Skeletal muscle satellite cell (primary cell): ENCODE results near the gene IQCH.

ENCODE experiments used
- H3K27me3 ChIP-seq: 2 replicates; pipeline ENCODE4 v1.7.0; 2013; ENCODE audit warnings: low read length; ENCODE audit not compliant: control insufficient read depth, insufficient read depth
- H3K36me3 ChIP-seq: 2 replicates; pipeline ENCODE4 v1.7.0; 2013; ENCODE audit warnings: mild to moderate bottlenecking, control low read depth, low read length; ENCODE audit not compliant: insufficient read depth
- H3K4me1 ChIP-seq: 2 replicates; pipeline ENCODE4 v1.7.0; 2013; ENCODE audit warnings: low read length; ENCODE audit not compliant: control insufficient read depth, insufficient read depth
- H3K4me2 ChIP-seq: 2 replicates; pipeline ENCODE4 v1.7.0; 2013; ENCODE audit warnings: mild to moderate bottlenecking, low read length
- H3K4me3 ChIP-seq: 2 replicates; pipeline ENCODE4 v1.7.0; 2013; ENCODE audit warnings: low read length
- H3K9ac ChIP-seq: 2 replicates; pipeline ENCODE4 v1.7.0; 2013; ENCODE audit warnings: mild to moderate bottlenecking, low read depth, low read length, moderate library complexity
- H3K9me3 ChIP-seq: replicated peaks from 2 replicates; pipeline ENCODE4 v1.7.0; 2013; ENCODE audit warnings: mild to moderate bottlenecking, control low read depth, low read length

IQCH gene

DNA sequence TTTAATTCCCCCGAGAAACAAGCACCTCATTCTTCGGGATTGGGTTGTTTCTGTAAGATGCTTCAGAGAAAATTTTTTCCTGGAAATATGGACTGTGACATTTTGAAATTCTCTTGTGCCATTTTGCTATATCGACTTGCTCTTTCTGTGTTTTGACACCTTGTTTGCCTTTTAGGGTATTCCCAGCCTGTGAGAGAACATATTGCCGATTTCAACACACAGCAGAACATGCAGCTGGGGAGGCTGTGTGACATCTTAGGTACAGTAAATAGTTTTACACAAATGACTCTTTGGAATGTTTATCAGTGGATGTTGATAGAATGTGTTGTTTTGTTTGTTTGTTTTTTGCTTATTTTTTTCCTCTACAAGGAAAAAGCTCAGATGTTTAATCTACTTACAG, 130.2 kb downstream of the IQCH start:
- H3K4me3 ChIP-seq: no peak overlapping the region
- H3K36me3 ChIP-seq: no peaks in the 10 kb centered on the region
- no peaks in the 10 kb centered on the region for H3K27me3 ChIP-seq
- H3K9ac ChIP-seq: no peak overlapping the region
- H3K9me3 ChIP-seq: no peaks in the 10 kb centered on the region
- no peak overlapping the region for H3K4me2 ChIP-seq
- no peaks in the 10 kb centered on the region for H3K4me1 ChIP-seq

DNA sequence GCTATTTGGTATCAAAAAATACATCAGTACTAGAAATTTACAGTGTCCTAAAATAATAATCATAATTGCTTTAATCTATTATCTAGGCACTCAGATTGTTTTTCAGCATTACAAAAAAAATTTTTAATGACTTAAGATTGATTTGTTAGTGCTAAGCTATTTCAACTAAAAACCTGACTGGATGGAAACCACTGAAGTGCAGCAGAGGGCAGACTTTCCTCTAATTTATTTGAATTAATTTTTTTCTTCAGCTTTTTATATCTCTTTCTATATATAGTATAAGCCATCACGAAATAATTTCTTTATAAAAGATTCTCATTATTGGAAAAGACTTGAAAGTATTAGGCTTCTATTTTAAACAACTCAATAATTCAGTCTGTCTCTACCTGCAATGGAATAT, 131.4 kb downstream of the IQCH start:
- no peaks in the 10 kb centered on the region for H3K4me1 ChIP-seq
- H3K27me3 ChIP-seq: no peaks in the 10 kb centered on the region
- H3K4me2 ChIP-seq: no peak overlapping the region
- H3K4me3 ChIP-seq: no peak overlapping the region
- no peak overlapping the region for H3K9ac ChIP-seq
- no peaks in the 10 kb centered on the region for H3K36me3 ChIP-seq
- no peaks in the 10 kb centered on the region for H3K9me3 ChIP-seq

DNA sequence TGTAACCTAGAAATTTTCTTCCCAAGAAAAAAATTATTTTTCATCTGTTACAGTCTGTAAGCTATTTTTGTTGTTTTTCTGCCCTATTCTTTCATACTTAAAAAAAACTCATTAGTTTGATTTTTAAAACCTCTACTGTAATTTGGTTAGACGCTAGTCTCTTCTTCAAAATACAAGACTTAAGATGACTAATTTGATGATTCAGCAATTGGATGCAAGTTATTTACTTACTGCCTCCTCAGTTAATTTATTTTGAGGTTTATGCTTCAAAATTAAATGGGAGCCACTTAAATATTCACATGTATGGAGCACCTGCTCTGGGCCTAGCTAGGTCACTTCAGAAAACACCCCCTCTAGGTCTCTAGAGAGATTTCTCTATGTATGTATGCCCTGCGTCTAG, 132.4 kb downstream of the IQCH start:
- H3K4me1 ChIP-seq: no peaks in the 10 kb centered on the region
- no peaks in the 10 kb centered on the region for H3K36me3 ChIP-seq
- H3K9me3 ChIP-seq: no peaks in the 10 kb centered on the region
- H3K27me3 ChIP-seq: no peaks in the 10 kb centered on the region
- no peak overlapping the region for H3K9ac ChIP-seq
- H3K4me2 ChIP-seq: no peak overlapping the region
- no peak overlapping the region for H3K4me3 ChIP-seq

DNA sequence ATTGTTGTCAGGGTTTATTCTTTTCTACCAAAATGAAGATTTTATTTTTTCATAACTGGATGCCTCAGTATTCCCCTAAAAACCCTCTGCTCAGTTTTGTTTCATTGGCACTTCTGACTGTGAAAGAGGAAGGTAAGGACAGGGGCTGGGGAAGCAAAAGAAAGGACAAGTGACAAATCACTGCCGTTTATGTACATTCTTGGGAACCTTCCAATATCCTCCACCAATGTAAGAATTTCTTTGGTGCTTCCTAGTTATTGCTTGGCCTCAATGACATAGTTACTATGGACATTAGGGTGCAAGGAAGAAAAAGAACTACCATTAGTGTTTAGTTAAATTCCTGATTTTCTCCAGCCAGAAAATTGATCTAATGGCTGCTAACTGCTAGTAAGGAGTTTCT, 135.4 kb downstream of the IQCH start:
- Histone ChIP-seq H3K9me3 (no peaks in the 10 kb centered on the region), H3K36me3 (no peaks in the 10 kb centered on the region), H3K4me3 (no peak overlapping the region), H3K4me1 (no peaks in the 10 kb centered on the region), H3K27me3 (no peaks in the 10 kb centered on the region), H3K9ac (no peak overlapping the region), H3K4me2 (no peak overlapping the region)

DNA sequence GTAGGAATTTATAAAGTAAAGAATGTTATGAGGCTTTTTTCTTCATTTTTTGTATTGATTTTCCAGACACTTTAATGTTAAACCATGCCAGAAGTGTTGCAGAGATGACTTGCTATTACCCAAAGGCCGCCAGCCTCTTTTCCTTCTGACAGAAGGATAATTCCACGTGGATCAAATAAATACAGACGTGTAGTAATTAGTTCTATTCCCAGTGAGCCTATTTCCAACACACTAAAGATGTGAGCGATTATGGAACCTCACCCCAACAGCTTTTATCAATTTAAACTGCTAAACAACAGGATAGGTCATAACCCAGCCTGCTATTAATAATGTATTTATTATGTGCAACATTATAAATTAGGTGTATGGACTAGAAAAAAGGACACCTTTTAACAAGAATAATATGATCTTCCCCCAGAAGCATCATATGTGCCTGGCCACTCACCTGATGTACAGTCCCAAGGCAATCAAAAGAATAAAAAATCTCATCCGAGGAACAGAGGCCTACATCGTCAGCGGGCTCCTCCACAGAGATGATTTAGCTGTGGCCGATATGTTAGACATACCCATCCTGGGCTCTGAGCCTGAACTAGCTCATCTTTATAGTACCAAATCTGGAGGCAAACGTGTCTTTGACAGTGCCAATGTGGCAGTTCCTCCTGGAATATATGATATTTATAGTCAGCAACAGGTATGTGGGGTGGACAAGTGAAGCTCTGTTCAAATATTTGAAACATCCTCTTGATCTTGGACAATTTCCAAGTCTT, 140.5 kb downstream of the IQCH start:
- H3K4me3 ChIP-seq: no peak overlapping the region
- H3K9ac ChIP-seq: no peak overlapping the region
- H3K9me3 ChIP-seq: no peaks in the 10 kb centered on the region
- no peaks in the 10 kb centered on the region for H3K27me3 ChIP-seq
- H3K36me3 ChIP-seq: no peaks in the 10 kb centered on the region
- H3K4me2 ChIP-seq: no peak overlapping the region
- H3K4me1 ChIP-seq: no peaks in the 10 kb centered on the region

DNA sequence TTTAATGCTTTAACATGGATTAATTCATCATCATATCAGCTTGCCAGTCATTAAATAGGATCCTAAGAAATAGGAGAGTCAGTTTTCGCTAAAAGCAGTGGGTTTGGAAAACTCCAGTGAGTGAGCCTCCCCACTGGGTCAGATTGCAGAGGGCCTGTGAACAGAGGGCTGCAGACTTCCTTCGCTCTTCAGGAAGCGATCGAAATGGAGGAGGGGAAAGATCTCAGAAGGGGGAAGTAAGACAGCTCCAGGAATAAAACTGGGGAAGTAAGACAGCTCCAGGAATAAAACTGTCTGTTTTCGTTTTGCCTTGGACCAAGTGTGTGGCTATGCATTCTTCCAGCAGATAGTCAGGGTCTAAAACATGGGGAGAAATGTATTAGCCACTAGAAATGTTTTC, 141.5 kb downstream of the IQCH start:
- H3K36me3 ChIP-seq: no peaks in the 10 kb centered on the region
- H3K9ac ChIP-seq: no peak overlapping the region
- H3K9me3 ChIP-seq: no peaks in the 10 kb centered on the region
- no peaks in the 10 kb centered on the region for H3K27me3 ChIP-seq
- H3K4me3 ChIP-seq: no peak overlapping the region
- H3K4me2 ChIP-seq: no peak overlapping the region
- no peaks in the 10 kb centered on the region for H3K4me1 ChIP-seq

DNA sequence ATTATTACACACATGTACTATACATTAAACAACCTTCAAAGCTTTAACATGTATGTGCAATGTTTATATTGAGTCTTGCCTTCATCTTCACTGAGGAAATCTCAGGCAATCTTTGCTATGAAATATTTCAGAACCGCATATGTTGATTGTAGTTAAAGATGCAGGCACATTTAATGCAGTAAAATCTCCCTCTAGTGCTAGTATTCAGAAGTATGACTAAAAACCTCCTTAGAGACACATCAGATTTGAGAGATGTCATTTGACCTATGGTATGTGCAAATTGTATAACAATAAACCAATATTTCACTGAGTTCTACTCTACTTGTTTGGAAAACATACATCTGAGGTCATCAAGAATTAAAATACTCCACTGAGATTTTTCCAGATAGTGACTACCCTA, 142.6 kb downstream of the IQCH start:
- Histone ChIP-seq H3K4me1 (no peaks in the 10 kb centered on the region), H3K4me2 (no peak overlapping the region), H3K36me3 (no peaks in the 10 kb centered on the region), H3K9me3 (no peaks in the 10 kb centered on the region), H3K27me3 (no peaks in the 10 kb centered on the region), H3K9ac (no peak overlapping the region), H3K4me3 (no peak overlapping the region)

DNA sequence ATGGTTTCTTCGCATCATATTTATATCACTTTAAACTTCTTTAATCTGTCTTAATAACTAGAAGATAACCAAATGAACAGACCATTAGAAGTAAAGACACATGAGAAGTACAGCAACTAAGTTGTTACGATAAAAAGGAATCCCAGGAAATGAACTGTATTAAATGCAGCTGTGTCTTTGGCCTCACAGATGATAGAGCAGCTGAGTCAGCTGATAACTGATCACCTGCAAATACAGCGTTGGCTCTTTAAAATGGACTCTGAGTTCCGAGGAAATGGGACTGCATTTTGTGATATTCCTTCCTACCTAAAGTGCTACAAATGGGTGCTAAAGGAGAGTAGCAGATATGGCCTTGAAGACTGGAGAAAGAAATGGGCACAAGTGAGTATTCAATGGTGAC, 145.3 kb downstream of the IQCH start:
- H3K9me3 ChIP-seq: no peaks in the 10 kb centered on the region
- no peaks in the 10 kb centered on the region for H3K36me3 ChIP-seq
- H3K27me3 ChIP-seq: no peaks in the 10 kb centered on the region
- H3K4me3 ChIP-seq: no peak overlapping the region
- H3K4me1 ChIP-seq: no peaks in the 10 kb centered on the region
- H3K9ac ChIP-seq: no peak overlapping the region
- no peak overlapping the region for H3K4me2 ChIP-seq

DNA sequence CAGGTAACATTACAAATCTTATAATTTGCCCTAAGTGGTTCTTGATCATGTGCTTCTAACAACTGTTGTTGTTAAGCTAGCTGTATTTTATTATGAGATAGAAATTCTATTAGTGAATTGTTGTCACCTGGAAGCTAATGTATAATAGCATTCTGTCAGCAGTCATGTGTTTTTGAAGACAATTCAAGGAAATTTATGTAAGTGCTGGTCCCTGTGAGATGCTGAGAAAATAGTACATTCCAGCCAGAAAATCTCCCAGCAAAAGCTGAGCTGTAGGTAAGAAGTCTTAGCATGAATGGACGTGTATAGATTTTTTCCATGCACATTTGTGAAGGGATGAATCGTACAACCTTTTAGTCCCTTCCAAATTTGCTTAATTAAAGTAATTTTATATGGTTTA, 146.3 kb downstream of the IQCH start:
- H3K4me3 ChIP-seq: no peak overlapping the region
- no peak overlapping the region for H3K4me2 ChIP-seq
- H3K4me1 ChIP-seq: no peaks in the 10 kb centered on the region
- H3K9ac ChIP-seq: no peak overlapping the region
- no peaks in the 10 kb centered on the region for H3K36me3 ChIP-seq
- no peaks in the 10 kb centered on the region for H3K9me3 ChIP-seq
- no peaks in the 10 kb centered on the region for H3K27me3 ChIP-seq

DNA sequence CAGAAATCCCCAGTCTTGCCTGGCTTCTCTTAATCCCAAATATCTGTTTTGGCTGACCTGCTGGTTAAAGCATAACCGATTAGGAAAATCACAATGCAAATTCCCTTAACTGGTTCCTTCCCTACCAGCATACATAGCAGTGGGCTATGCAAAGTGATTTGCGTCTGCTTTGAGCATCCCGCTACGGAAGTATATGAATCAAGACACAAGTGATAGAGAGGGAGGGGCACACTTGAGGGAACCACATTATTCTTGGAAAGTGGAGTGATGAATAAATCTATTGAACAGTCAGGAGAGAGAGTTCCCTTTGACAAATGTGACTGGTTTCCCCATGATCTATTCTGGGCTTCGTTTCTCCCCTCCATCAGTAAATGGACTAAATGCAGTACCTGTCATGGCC, 146.8 kb downstream of the IQCH start:
- Histone ChIP-seq H3K9me3 (no peaks in the 10 kb centered on the region), H3K4me3 (no peak overlapping the region), H3K4me2 (no peak overlapping the region), H3K36me3 (no peaks in the 10 kb centered on the region), H3K4me1 (no peaks in the 10 kb centered on the region), H3K27me3 (no peaks in the 10 kb centered on the region), H3K9ac (no peak overlapping the region)

DNA sequence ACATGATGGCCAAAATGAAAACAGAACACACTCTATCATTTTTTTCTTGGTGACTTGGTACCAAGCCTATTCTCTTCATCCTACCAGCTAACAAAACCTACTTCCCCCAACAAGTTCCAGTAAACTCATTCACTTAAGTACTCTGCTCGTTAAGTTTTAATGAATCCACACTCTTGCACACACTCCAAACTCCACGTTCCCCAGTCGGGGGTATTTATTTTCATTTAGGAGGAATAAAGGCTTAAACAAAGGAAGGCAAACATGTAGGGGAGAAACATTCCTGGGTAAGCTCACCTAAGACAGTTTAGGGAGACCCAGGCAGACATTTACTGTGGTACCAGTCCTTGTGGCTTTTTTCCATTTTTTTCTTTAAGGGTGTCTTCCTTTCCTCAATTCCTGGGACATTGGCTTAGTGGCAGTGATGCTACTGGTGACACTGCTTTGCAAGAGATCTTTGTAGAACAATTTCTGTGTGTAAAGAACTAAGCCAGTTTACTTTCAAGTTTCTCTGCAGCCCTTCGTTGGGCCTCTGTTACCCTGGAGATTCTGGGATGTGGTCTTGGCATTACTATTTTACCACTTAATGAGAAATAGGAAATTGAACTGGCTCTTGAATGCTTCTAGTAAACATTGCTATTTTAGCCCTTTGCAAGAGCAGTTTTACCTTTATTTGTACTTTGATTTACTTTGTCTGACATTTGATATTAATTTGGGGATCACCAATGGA, 149.0 kb downstream of the IQCH start:
- H3K4me3 ChIP-seq: no peak overlapping the region
- no peaks in the 10 kb centered on the region for H3K27me3 ChIP-seq
- no peaks in the 10 kb centered on the region for H3K9me3 ChIP-seq
- H3K4me2 ChIP-seq: no peak overlapping the region
- no peak overlapping the region for H3K9ac ChIP-seq
- H3K4me1 ChIP-seq: no peaks in the 10 kb centered on the region
- H3K36me3 ChIP-seq: no peaks in the 10 kb centered on the region
